Retinal pigment epithelial cell (primary cell): ENCODE measurements around the gene CLEC11A.

Experiments used
- DNase-seq: peaks from one replicate; pipeline ENCODE4 v3.0.0-alpha.2; 2010; ENCODE audit warnings: low read depth
- H3K4me3 ChIP-seq: 2 replicates; pipeline ENCODE4 v1.5.1; 2011; ENCODE audit warnings: mild to moderate bottlenecking, low read length, control low read depth, moderate library complexity
- CTCF ChIP-seq: conservative IDR thresholded peaks from 2 replicates; pipeline ENCODE4 v1.5.1; 2011; ENCODE audit warnings: low read depth, low read length, control low read depth, inconsistent platforms

The CLEC11A gene

DNA sequence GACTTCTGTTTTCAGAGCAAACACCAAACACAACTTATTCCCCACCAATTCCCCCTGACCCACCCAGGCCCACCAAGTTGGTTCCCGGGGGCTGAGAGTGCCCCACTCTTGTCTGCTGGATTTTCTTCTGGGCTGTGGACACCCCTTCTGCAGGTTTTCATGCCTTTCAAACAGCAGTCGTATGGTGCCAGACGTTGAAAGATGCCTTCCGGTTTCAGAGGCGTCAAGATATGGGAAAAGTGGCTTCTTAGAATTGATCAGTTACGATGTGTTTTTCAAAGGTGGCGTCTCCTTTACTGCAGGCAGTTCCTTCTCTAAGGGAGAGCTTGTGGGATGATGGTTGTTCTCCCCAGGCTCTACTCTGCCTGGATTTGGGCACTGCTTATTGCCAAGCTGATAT, 12.7 kb downstream of the CLEC11A start:
- no peak overlapping the region for H3K4me3 ChIP-seq
- DNase-seq, result no peak
- TF ChIP-seq CTCF, result no peak

GRCh38 chr19:50736338-50736737, 13.2 kb downstream of the CLEC11A start:
- TF ChIP-seq CTCF, result no peak
- no peak for DNase-seq
- no peak overlapping the region for H3K4me3 ChIP-seq

- no peak for DNase-seq
- H3K4me3 ChIP-seq, result no peak overlapping the region
- TF ChIP-seq CTCF, result no peak
Observed at GRCh38 chr19:50739132-50739913, 16.2 kb downstream of the CLEC11A start.

- DNase-seq, result no peak
- TF ChIP-seq CTCF, result no peak
- no peak overlapping the region for H3K4me3 ChIP-seq
Observed at GRCh38 chr19:50739914-50740426, 16.8 kb downstream of the CLEC11A start.

GRCh38 chr19:50741179-50741933, 18.2 kb downstream of the CLEC11A start:
- no peak overlapping the region for H3K4me3 ChIP-seq
- TF ChIP-seq CTCF, result no peak
- no peak for DNase-seq

- no peak for DNase-seq
- no peak for TF ChIP-seq CTCF
Observed at GRCh38 chr19:50743537-50743936, 20.4 kb downstream of the CLEC11A start.

More at GRCh38 chr19:50743537-50743936, 20.4 kb downstream of the CLEC11A start:
- H3K4me3 ChIP-seq, result no peak overlapping the region
